Stimulated activated CD8-positive, alpha-beta memory T cell treated with anti-CD3 and anti-CD28 coated beads, Interleukin-2, amount 100 ng/mL, for 1 hour (primary cell): ENCODE results near the gene C21orf58.
A peak's percentile ranks its signal among the peaks of the same experiment; 100 is the strongest.
"Not testable (repeated sequence)": the region's sequence is repeated elsewhere in the genome, so short reads cannot be mapped to it uniquely, and the experiment has no call there.

Experiments
- DNase-seq, 2 donors: peaks; one replicate each; pipeline ENCODE4 v3.0.0-alpha.2; 2020; ENCODE audit warnings: low read depth in 2 of 2

C21orf58 gene

GRCh38 chr21:46323710-46324389, at the start of gene C21orf58, which contains the start of gene PCNT:
Gene C21orf58, minus strand, starts transcription at chr21:46323870. Its CDS starts 1,132 bp downstream, at chr21:46322738.
Gene PCNT, plus strand, starts transcription at chr21:46324156. Its CDS starts 73 bp downstream, at chr21:46324229.
- peak; percentile 94 to 95 for DNase-seq

- not testable (repeated sequence) for DNase-seq
Measured at GRCh38 chr21:46372947-46373346, 49.3 kb upstream of the C21orf58 start.

GRCh38 chr21:46372014-46372485, 48.4 kb upstream of the C21orf58 start:
- no peak for DNase-seq

- DNase-seq, result no peak
Measured at GRCh38 chr21:46371204-46372013, 47.7 kb upstream of the C21orf58 start.

GRCh38 chr21:46369520-46370235, 46.0 kb upstream of the C21orf58 start:
- DNase-seq, result no peak

GRCh38 chr21:46368533-46369285, 45.0 kb upstream of the C21orf58 start:
- DNase-seq, result peak; percentile 6 to 9

GRCh38 chr21:46366966-46367365, 43.3 kb upstream of the C21orf58 start:
- no peak for DNase-seq

- no peak for DNase-seq
Measured at GRCh38 chr21:46366561-46366960, 42.9 kb upstream of the C21orf58 start.

- DNase-seq, result no peak
Measured at GRCh38 chr21:46366091-46366490, 42.4 kb upstream of the C21orf58 start.

- DNase-seq, result no peak
Measured at GRCh38 chr21:46363698-46364097, 40.0 kb upstream of the C21orf58 start.

- DNase-seq, result no peak
Measured at GRCh38 chr21:46362946-46363345, 39.3 kb upstream of the C21orf58 start.

- DNase-seq, result no peak
Measured at GRCh38 chr21:46361935-46362334, 38.3 kb upstream of the C21orf58 start.

GRCh38 chr21:46361176-46361575, 37.5 kb upstream of the C21orf58 start:
- DNase-seq, result no peak

GRCh38 chr21:46357684-46358425, 34.2 kb upstream of the C21orf58 start:
- DNase-seq, result no peak

- no peak for DNase-seq
Measured at GRCh38 chr21:46357335-46357604, 33.6 kb upstream of the C21orf58 start.

- no peak for DNase-seq
Measured at GRCh38 chr21:46356494-46357334, 33.0 kb upstream of the C21orf58 start.

- DNase-seq, result no peak
Measured at GRCh38 chr21:46356005-46356338, 32.3 kb upstream of the C21orf58 start.

GRCh38 chr21:46355161-46356004, 31.7 kb upstream of the C21orf58 start:
- DNase-seq, result no peak

- DNase-seq, result no peak
Measured at GRCh38 chr21:46354518-46354917, 30.8 kb upstream of the C21orf58 start.
